ENCODE data around the gene KRT77.

The KRT77 gene

GRCh38 chr12:52650520-52651081, 52.7 kb downstream of the KRT77 start:
- DNase-seq = no peak

GRCh38 chr12:52649066-52649465, 54.3 kb downstream of the KRT77 start:
- no peak for DNase-seq

GRCh38 chr12:52648012-52648550, 55.2 kb downstream of the KRT77 start:
- no peak for DNase-seq

GRCh38 chr12:52647601-52648000, 55.7 kb downstream of the KRT77 start:
- no peak for DNase-seq

GRCh38 chr12:52646613-52647012, 56.7 kb downstream of the KRT77 start:
- no peak for DNase-seq

GRCh38 chr12:52645982-52646381, 57.3 kb downstream of the KRT77 start:
- DNase-seq = no peak

- DNase-seq = no peak
Observed at GRCh38 chr12:52645120-52645761, 58.1 kb downstream of the KRT77 start.

- no peak for DNase-seq
Observed at GRCh38 chr12:52644078-52644415, 59.3 kb downstream of the KRT77 start.

- no peak for DNase-seq
Observed at GRCh38 chr12:52643233-52644077, 59.9 kb downstream of the KRT77 start.

GRCh38 chr12:52641468-52641867, 61.9 kb downstream of the KRT77 start:
- DNase-seq = no peak
